RWPE1 (cell line): ENCODE results near the gene ZNF385A.

Experiments
- CTCF ChIA-PET: fragments of 350-600 bp; sonication (Branson Sonifier 250); formaldehyde crosslinking; extraction: SDS; loops from one replicate; lab custom pipeline; 2021; lab: Yijun Ruan, JAX
- POLR2A ChIA-PET: fragments of 400-600 bp; formaldehyde crosslinking; extraction: SDS; loops from one replicate; lab custom pipeline; 2020; ENCODE audit warnings: antibody characterized with exemption; ENCODE audit not compliant: low non-redundant PET; lab: Yijun Ruan, JAX
- DNase-seq: peaks from one replicate; pipeline ENCODE4 v3.0.0; 2012; ENCODE audit warnings: low spot score
- H3K27ac ChIP-seq: fragments of 450-650 bp; 2 replicates; pipeline ENCODE4 v1.5.1; 2017
- TF ChIP-seq, protein P1 (sequence below): fragments of 450-650 bp; conservative IDR thresholded peaks from 2 replicates; pipeline ENCODE4 v1.5.1; 2017; ENCODE audit warnings: low read depth, mild to moderate bottlenecking

ZNF385A gene

DNA sequence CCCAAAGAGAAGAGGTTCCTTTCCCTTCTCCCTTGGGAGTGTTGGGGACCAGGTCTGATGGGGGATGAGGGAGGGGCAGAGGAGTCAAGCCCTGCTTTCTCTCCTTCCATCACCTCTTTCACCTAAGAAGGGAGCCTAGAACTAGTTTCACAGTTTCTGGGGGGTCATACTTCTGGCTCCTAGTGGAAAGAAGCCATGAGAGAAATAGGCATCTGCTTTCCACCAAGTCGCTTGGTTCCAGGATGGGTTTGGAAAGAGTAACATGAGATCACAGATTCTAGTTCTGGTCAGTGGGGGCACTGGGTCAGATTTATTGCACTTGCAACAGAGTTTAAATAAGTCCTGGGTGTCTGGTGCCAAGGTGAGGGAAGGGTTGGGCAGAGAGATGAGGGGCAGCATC lies 10.5 kb upstream of the ZNF385A start:
- ChIA-PET CTCF (interaction anchor here (7.3 kb wide), 1 partner anchor 44 kb away, joined by 170 read pairs; no protein-coding TSS in a partner anchor), POLR2A (no interaction called here)
- no peak for DNase-seq
- H3K27ac ChIP-seq: peak overlapping the region; percentile 58
- TF ChIP-seq, protein P1, sequence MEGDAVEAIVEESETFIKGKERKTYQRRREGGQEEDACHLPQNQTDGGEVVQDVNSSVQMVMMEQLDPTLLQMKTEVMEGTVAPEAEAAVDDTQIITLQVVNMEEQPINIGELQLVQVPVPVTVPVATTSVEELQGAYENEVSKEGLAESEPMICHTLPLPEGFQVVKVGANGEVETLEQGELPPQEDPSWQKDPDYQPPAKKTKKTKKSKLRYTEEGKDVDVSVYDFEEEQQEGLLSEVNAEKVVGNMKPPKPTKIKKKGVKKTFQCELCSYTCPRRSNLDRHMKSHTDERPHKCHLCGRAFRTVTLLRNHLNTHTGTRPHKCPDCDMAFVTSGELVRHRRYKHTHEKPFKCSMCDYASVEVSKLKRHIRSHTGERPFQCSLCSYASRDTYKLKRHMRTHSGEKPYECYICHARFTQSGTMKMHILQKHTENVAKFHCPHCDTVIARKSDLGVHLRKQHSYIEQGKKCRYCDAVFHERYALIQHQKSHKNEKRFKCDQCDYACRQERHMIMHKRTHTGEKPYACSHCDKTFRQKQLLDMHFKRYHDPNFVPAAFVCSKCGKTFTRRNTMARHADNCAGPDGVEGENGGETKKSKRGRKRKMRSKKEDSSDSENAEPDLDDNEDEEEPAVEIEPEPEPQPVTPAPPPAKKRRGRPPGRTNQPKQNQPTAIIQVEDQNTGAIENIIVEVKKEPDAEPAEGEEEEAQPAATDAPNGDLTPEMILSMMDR: no peak

DNA sequence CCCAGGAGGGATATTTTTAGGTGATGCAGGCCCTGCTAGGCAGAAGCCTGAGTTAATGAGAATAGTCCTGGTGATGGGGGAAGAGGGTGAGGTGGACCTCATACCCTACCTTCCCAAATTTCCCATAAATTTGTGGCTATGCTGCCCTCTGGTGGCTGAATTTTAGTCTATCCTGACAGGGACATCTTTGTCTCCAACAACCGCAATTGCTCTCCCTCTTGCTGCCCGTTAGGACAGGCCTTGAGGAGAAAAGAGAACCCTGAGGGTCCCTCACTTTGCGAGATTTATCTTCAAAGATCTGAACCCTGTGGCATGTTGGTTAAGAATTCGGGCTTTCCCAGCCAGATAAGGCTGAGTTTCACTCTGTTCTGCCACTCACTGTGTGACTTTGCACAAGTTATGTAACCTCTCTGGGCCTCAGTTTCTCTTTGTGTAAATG lies 9.8 kb upstream of the ZNF385A start:
- TF ChIP-seq, protein P1: peak; percentile 74
- ChIA-PET CTCF (interaction anchor here (1.9 kb wide), 1 partner anchor 45 kb away, joined by 9 read pairs; no protein-coding TSS in a partner anchor), POLR2A (no interaction called here)
- H3K27ac ChIP-seq: peak overlapping the region; percentile 9; the same call in 1 of the 2 replicates
- peak; percentile 55 for DNase-seq

DNA sequence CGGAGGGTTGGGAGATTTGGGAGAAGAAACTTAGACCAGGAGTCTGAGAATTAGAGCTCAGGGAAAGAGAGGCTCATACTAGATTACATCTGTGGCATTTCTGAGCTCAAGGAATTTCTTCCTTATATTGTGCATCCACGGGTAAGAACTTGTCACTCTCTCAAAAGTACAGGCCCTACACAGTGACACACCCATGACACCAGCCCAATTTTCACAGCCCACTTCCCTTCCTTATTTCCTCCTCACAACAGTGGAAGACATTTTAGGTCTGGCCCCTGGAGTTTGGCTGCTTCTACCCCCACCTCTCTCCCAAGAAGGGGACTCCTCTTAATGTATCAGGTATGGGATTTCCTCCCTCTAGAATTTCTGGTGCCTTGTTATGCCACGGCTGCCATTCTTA lies 9.2 kb upstream of the ZNF385A start:
- peak overlapping the region; percentile 87 for H3K27ac ChIP-seq
- TF ChIP-seq, protein P1: no peak
- no peak for DNase-seq
- ChIA-PET CTCF (interaction anchor here (0.6 to 1.9 kb wide), 6 partner anchors 10 to 107 kb away, joined by 3 to 9 read pairs (median 3); no protein-coding TSS in a partner anchor), POLR2A (no interaction called here)

DNA sequence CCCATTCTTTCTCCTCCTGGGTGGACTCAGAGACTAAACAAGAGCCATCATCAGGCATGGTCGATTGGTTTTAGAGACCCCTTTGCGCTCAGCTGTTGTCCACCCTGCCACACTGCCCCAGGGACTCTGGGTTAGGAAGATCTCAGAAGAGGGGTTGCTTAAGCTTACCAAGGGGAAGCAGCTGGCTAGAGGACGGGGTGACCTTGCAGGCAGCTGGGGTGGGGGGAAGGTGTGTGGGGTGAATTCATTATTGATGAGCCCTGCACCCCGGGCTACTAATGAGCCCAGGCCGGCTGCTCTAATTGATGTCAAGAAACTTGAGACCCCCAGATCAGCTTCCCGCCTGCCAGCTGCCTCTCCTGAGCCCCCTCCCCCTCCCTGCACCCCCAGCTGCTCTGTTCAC lies 8.7 kb upstream of the ZNF385A start:
- CTCF ChIA-PET: interaction anchor here (0.6 to 1.9 kb wide), 6 partner anchors 11 to 106 kb away, joined by 3 to 9 read pairs (median 3); no protein-coding TSS in a partner anchor
- POLR2A ChIA-PET: interaction anchor here (0.9 kb wide), 1 partner anchor 12 kb away, joined by 3 read pairs; no protein-coding TSS in a partner anchor
- TF ChIP-seq, protein P1: no peak
- DNase-seq: no peak
- peak overlapping the region; percentile 87 for H3K27ac ChIP-seq

DNA sequence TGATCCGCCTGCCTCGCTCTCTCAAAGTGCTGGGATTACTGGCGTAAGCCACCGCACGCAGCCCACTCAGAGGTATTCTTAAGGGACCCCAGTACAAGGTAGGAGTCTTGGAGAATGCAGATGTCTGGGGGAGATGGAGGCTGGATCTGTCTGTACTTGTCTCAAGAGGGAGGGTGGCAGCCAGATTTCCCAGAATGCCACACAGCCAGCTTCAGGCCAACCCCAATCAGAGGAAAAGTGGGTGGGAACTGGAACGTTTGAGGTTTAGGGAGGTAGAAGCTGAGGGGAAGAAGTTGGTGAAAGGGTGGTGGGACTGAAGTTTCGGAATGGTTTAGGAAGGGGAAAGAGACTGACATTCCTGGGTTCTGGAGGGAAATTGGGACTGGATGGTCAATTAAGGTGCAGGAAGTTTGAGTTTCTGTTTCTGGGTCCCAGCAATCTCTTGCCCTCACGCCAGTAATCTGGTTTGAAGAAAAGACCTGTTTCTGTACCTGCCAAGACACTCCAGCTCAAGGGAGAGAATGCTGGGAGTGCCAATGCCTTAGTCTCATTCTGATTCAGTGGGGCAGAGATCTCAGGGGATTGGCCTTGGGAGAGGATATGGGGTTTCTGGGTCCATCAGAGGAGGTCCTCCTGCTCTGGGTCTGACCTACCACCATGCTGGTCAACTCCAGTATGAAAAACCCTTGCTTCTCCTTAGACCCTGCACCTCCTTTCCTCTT lies 8.1 kb upstream of the ZNF385A start:
- ChIA-PET CTCF (interaction anchor here (0.6 to 1.9 kb wide), 5 partner anchors 8 to 46 kb away, joined by 3 to 9 read pairs (median 3); no protein-coding TSS in a partner anchor), POLR2A (interaction anchor here (0.9 kb wide), 1 partner anchor 11 kb away, joined by 3 read pairs; no protein-coding TSS in a partner anchor)
- DNase-seq: no peak
- TF ChIP-seq, protein P1: no peak
- H3K27ac ChIP-seq: peak overlapping the region; percentile 87

DNA sequence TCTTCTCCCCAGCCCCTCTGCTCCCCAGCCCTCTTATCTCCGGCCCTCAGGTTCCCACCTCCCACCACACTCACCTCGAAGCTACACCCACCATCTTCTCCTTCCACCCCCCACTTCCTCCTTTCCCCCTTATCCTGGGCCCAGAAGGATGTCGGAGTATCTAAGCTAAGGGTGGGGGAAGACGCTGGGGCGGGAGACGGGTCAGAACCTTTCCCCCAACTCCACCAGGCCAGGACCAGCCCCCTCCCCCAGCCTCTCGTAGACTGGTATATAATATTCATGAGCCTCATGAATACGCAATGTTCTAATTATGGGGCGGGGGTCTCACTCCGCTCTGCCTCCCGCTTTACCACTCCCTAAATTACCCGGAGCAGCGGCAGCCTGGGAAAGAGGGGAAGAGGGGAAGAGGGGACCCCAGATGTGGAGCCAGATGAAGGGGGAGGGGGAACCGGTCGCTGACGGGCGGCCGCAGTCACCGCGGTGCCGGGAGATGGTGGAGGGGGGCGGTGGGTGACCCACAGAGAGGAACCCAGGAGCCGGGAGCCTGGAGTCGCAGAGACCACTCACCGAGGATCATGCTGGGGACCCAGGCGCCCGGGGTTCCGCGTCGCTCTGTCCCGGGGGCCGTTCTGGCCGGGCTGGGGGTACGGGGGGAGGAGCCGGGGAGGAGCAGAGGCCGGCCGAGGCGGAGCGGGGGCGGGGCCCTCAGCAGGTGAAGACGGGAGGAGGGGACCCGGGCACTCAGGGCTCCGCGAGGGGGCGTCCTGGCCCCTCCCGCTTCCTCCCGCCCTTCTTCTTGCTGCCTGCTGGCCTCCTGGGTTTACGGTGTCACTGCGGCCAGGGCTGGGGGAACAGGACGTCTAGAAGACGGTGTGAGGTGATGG lies 6.4 kb upstream of the ZNF385A start:
- DNase-seq: peak; percentile 86
- TF ChIP-seq, protein P1: no peak

More for the DNA sequence above, 6.4 kb upstream of the ZNF385A start:
- H3K27ac ChIP-seq: peak overlapping the region; percentile 87
- ChIA-PET CTCF (interaction anchor here (0.6 to 2.1 kb wide), 5 partner anchors 21 to 146 kb away, joined by 3 to 7 read pairs (median 3); no protein-coding TSS in a partner anchor), POLR2A (no interaction called here)
